Measurements from ENCODE around the gene AKAP5.
A peak's percentile ranks its signal among the peaks of the same experiment; 100 is the strongest.

AKAP5 gene

DNA sequence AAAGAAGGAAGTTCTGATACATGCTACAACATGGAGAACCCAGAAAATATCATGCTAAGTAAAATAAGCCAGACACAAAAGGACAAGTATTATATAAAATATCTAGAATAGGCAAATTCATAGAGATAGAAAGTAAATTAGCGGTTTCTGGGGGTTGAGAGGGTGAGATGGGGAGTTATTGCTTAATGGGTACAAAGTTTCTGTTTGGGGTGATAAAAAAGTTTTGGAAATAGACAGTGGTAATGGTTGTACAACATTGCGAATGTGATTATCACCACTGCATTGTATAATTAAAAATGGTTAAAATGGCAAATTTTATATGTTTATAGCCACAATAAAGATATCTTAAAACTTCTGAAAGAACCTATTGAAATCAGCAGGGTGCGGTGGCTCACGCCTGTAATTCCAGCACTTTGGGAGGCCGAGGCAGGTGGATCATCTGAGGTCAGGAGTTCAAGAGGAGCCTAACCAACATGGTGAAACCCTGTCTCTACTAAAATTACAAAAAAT is 23.3 kb downstream of the AKAP5 start:
- FAIRE-seq (no peak), DNase-seq (ENCODE audit: insufficient read length) (no peak)
- no peak for TF ChIP-seq TAF1 (IDR thresholded peaks at IDR 0.05; ENCODE audit: borderline replicate concordance, low read depth, low read length)
- no peak for TF ChIP-seq POLR2A (IDR thresholded peaks at IDR 0.05; ENCODE audit: low read depth, low read length)
- TF ChIP-seq POLR2AphosphoS5 (IDR thresholded peaks at IDR 0.05; ENCODE audit: low read depth, low read length), result no peak

DNA sequence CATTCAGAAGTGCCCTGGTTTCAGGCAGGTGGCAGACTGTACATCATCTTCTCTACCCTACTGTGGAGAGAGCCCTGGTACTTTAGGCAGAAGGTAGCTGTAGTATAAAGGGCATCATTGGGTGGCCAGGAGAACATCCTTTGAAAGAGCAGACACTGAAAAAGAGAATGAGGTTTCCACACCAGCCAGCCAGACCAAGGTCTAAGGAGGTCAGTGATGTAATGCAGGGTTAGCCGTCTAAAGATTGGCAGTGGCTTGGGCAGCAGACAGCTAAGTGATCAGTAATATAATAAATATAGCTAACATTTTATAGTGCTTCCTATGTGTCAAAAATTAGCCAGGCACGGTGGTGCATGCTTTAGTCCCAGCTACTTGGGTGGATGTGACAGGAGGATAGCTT is 26.3 kb downstream of the AKAP5 start:
- DNase-seq (ENCODE audit: insufficient read length) (no peak), FAIRE-seq (no peak)
- TF ChIP-seq POLR2A (IDR thresholded peaks at IDR 0.05; ENCODE audit: low read depth, low read length) (no peak), TAF1 (IDR thresholded peaks at IDR 0.05; ENCODE audit: borderline replicate concordance, low read depth, low read length) (no peak), POLR2AphosphoS5 (IDR thresholded peaks at IDR 0.05; ENCODE audit: low read depth, low read length) (no peak)

DNA sequence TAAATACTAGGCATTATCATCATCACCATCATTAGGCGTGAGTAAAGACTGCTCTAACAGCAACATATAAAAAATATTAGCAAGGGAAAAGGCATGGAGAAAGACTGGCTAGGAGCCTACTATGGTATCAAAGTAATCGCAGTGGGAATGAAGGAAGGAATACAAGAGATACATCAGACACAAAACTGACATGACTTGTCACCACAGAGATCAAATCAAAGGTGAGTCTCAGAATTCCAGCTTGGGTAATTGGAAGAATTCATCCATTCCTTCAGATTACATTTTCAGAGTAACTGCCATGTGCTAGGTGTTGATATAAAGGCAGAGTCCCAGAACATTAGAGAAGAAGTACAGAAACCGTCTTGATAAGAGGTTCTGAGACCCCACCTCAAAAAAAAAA is 28.2 kb downstream of the AKAP5 start:
- DNase-seq (ENCODE audit: insufficient read length) (no peak), FAIRE-seq (no peak)
- no peak for TF ChIP-seq TAF1 (IDR thresholded peaks at IDR 0.05; ENCODE audit: borderline replicate concordance, low read depth, low read length)

DNA sequence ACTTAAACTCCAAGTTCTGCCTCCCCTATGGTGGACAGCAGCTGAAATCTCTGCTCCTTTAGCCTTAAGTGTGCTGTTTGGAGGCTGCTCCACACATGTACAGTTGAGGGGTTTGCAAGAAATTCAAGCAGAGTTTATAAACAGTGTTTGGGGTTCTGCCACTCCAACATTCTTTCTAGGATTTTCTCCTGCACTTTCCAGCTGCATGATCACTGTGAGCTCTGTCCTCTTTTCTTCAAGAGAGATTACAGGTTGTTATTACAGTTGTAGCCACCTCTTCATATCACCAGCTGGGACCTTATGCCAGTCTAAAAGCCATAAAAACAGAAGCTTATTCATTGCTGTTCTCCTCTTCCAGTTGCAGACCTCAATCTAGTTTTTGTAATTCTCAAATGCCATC is 30.0 kb downstream of the AKAP5 start:
- DNase-seq (ENCODE audit: insufficient read length), result no peak
- FAIRE-seq, result no peak
- TF ChIP-seq POLR2AphosphoS5 (IDR thresholded peaks at IDR 0.05; ENCODE audit: low read depth, low read length) (no peak), POLR2A (IDR thresholded peaks at IDR 0.05; ENCODE audit: low read depth, low read length) (no peak), TAF1 (IDR thresholded peaks at IDR 0.05; ENCODE audit: borderline replicate concordance, low read depth, low read length) (no peak)

DNA sequence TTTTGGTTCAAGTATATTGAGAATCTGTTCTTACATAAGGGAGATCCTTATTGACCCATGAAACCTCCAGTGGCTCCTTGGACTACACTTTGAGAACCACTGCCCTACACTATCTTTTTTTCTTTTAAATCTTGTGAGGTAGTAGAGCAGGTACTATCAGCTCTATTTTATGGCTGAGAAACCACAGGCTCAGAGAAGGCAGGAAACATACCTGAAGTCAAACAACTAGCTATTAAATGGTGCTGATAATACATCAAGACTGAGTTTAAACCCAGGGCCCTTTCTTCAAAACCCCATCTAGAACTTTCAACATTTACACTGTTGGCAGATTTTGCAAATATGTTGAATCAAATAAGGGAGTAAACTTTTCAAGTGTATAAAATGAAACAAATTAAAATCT is 31.5 kb downstream of the AKAP5 start:
- FAIRE-seq, result no peak
- TF ChIP-seq POLR2AphosphoS5 (IDR thresholded peaks at IDR 0.05; ENCODE audit: low read depth, low read length), result no peak
- no peak for TF ChIP-seq TAF1 (IDR thresholded peaks at IDR 0.05; ENCODE audit: borderline replicate concordance, low read depth, low read length)
- TF ChIP-seq POLR2A (IDR thresholded peaks at IDR 0.05; ENCODE audit: low read depth, low read length), result no peak

DNA sequence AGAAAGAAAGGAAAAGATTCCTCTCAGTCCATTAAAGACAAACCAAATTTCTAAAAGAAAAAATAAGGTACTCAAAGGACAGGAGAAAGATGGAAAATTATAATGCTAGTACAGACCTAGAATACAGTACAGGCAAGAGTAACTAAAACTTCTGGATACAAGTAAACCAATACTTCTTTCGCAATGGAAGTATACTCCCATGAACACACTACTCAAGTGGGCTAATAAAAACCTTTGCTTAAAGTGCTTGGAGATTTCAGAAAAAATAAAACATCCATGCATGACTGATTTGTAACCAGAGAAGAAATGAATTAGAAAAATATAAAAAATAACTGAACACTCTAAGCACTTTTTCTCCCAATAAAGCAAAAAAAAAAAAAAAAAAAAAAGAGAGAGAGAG is 34.8 kb downstream of the AKAP5 start:
- FAIRE-seq (no peak), DNase-seq (ENCODE audit: insufficient read length) (no peak)
- TF ChIP-seq TAF1 (IDR thresholded peaks at IDR 0.05; ENCODE audit: borderline replicate concordance, low read depth, low read length), result no peak
- no peak for TF ChIP-seq POLR2A (IDR thresholded peaks at IDR 0.05; ENCODE audit: low read depth, low read length)
- TF ChIP-seq POLR2AphosphoS5 (IDR thresholded peaks at IDR 0.05; ENCODE audit: low read depth, low read length), result no peak

More for the DNA sequence above, 31.5 kb downstream of the AKAP5 start:
- DNase-seq (ENCODE audit: insufficient read length), result no peak

DNA sequence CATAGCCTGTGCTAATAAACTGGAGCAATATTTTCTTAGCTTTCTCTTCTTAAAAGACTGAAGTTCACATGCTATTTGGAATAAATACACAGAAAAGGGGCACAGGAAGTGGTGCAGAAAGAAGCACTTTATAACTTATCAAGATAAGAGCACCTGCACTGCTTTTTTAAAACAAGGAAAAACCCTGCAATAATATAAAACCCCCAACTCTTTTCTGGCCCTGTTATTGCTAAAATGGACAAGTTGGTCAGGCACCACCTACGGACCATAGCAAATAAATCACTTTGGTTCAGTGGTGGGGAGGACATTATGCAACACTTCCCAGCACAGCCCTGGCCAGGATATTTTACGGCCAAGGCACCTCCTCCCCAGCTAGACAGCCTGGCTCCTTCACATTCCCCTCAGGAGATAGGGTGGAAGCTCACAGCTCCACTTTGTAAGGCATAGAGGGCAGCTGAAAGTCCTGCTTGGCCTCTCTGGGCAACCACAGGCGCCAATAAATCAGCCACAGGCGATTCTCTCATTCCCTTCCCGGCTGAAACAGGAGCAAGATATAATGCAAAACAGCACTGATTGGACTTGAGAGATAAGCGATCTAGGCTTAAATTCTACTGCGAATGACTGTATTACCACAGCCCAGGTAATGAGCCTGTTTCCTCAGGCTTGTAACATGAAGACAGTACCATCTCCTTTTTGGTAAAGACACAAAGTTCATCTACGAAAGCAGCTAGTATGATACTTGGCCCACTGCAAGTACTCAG is 36.3 kb downstream of the AKAP5 start:
- DNase-seq (ENCODE audit: insufficient read length) (no peak), FAIRE-seq (no peak)
- no peak for TF ChIP-seq TAF1 (IDR thresholded peaks at IDR 0.05; ENCODE audit: borderline replicate concordance, low read depth, low read length)
- TF ChIP-seq POLR2A (IDR thresholded peaks at IDR 0.05; ENCODE audit: low read depth, low read length), result no peak
- TF ChIP-seq POLR2AphosphoS5 (IDR thresholded peaks at IDR 0.05; ENCODE audit: low read depth, low read length), result no peak

DNA sequence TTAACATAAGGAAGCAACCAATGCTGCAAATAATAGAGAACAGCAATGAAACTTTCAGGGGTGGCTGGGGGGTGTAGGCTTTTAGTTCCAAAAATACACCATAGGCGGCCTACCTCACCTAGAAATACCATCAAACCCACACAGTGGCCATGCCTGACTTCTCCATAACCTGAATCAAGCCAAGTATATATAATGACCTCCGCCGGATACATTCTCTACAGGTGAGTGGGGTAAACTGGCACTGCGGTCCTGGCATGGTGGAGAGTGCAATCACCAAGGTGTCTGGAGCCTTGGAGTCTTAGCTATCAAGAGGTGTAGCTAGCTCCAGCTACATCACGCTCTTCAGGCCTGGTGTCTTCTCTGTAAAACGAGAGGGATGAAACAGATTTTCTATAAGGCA is 37.2 kb downstream of the AKAP5 start:
- TF ChIP-seq TAF1 (IDR thresholded peaks at IDR 0.05; ENCODE audit: borderline replicate concordance, low read depth, low read length), result no peak
- TF ChIP-seq POLR2AphosphoS5 (IDR thresholded peaks at IDR 0.05; ENCODE audit: low read depth, low read length), result no peak
- TF ChIP-seq POLR2A (IDR thresholded peaks at IDR 0.05; ENCODE audit: low read depth, low read length), result no peak
- FAIRE-seq (no peak), DNase-seq (ENCODE audit: insufficient read length) (no peak)

DNA sequence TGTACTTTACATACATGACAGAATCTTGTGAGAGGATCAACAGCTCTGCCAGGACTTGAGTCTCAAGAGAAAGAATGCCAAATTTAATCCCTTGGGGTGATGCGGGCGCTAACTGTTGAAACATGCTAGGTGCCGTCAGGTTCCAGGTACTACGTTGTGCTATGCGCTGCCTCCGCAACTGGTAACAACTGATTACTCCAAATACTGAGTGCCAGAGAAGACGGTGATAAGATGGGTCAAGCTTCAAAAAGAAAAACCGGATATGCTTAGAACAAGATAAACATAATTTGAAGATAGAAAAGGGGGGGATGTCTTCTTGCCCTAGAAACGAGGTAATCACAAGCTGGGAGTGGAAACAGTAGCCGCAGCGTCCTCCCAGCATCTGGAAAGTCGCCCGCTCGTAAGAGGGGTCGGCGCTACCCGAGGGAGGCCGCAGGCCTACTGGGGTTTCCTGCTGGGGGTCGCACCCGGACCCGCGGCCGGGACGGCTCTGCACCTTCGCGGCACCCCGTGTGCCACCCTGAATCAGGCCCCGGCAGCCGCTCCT is 37.7 kb downstream of the AKAP5 start:
- TF ChIP-seq POLR2A (IDR thresholded peaks at IDR 0.05; ENCODE audit: low read depth, low read length) (no peak), POLR2AphosphoS5 (IDR thresholded peaks at IDR 0.05; ENCODE audit: low read depth, low read length) (no peak), TAF1 (IDR thresholded peaks at IDR 0.05; ENCODE audit: borderline replicate concordance, low read depth, low read length) (no peak)
- DNase-seq (ENCODE audit: insufficient read length), result no peak
- peak; percentile 5 for FAIRE-seq

DNA sequence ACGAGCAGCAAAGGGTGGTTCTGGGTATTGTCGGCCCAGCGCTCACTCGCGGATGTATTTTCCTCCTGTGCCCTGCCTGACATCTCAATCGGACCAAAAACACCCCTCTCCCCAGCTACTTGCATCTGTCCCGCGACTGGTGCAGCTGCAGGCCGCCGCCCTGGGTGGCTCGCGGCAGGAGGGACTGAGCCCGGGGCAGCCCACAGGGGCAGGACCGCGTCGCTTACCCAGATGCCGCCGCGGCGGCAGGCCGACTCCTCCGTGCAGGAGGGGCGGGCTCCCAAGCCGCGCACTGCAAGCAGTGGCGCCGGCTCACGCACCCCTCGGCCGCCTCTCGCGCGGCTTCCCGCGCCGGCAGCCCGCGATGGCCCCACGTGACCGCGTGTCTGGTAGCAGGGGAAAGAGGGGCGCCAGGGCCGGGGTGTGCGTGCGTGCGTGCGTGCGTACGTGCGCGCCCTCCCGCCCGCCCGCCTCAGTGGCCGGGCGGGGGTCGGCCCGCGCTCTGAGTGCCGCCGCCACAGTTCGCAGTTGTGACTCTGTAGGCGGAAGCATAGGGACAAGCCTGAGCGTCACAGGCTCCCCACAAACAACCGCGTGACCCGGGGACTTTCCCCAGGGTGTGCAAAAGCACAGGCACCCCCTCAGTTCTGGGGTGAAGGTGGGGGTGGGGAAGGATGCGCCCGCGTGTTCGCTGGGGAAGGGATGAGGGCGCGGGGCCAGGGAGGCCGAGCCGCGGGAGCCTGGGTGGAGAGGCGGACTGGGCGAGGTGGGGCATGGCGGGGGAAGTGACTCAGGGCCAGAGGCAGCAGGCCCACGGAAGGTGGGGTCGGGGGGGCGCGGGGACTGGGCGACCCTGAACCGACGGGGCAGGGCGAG is 38.4 kb downstream of the AKAP5 start, which contains the start of gene ZBTB25:
ZBTB25 (minus strand) TSS at position 405 of the 876 bp plus-strand sequence. CDS start 13,305 bp downstream, outside the sequence.
- DNase-seq (ENCODE audit: insufficient read length) (peak; percentile 58), FAIRE-seq (peak; percentile 88)
- TF ChIP-seq TAF1 (IDR thresholded peaks at IDR 0.05; ENCODE audit: borderline replicate concordance, low read depth, low read length) (peak; percentile 77; the same call in 1 of the 2 replicates), POLR2AphosphoS5 (IDR thresholded peaks at IDR 0.05; ENCODE audit: low read depth, low read length) (peak; percentile 81), POLR2A (IDR thresholded peaks at IDR 0.05; ENCODE audit: low read depth, low read length) (peak; percentile 46)

DNA sequence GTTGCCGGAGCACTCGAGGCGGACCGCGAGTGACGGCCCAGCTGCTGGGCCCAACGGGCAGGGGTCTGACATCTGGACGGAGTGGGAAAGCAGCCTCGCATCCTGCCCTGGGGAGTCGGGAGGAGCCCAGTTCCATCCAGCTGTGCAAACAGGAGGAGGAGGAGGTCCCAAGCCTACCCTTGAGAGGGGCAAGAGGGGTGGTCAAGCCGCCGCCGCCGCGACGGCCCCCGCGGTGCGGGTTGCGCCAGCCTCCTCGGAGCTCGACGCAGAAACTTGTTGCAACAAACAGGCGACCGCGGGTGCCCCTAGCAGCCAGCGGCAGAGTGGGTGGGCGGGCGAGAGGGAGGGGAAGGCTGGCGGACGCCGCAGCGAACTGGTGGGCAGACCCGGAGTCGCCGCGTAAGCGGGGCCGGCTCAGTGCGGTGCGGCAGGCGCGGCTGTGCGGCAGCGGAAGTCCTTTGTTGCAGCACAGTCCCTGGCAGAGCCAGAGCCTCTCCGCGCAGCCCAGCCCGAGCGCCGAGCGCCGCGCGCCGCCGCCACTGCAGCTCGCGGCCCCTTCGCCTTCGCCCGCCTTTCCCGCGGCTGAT is 39.1 kb downstream of the AKAP5 start, which contains the start of gene ZBTB1:
ZBTB1 (plus strand) TSS at position 461 of the 587 bp plus-strand sequence. CDS start 16,735 bp downstream, outside the sequence.
- FAIRE-seq (no peak), DNase-seq (ENCODE audit: insufficient read length) (peak; percentile 38)
- TF ChIP-seq POLR2A (IDR thresholded peaks at IDR 0.05; ENCODE audit: low read depth, low read length), result peak; percentile 81
- TF ChIP-seq TAF1 (IDR thresholded peaks at IDR 0.05; ENCODE audit: borderline replicate concordance, low read depth, low read length), result peak; percentile 78
- TF ChIP-seq POLR2AphosphoS5 (IDR thresholded peaks at IDR 0.05; ENCODE audit: low read depth, low read length), result peak; percentile 83

All from GM12892 (cell line).